Stimulated activated CD8-positive, alpha-beta memory T cell treated with anti-CD3 and anti-CD28 coated beads, Interleukin-4, amount 100 ng/mL, for 48 hours (primary cell): ENCODE data around the gene LMNTD2.

Experiments used
- DNase-seq: peaks from one replicate; pipeline ENCODE4 v3.0.0-alpha.2; 2020

LMNTD2 gene

DNA sequence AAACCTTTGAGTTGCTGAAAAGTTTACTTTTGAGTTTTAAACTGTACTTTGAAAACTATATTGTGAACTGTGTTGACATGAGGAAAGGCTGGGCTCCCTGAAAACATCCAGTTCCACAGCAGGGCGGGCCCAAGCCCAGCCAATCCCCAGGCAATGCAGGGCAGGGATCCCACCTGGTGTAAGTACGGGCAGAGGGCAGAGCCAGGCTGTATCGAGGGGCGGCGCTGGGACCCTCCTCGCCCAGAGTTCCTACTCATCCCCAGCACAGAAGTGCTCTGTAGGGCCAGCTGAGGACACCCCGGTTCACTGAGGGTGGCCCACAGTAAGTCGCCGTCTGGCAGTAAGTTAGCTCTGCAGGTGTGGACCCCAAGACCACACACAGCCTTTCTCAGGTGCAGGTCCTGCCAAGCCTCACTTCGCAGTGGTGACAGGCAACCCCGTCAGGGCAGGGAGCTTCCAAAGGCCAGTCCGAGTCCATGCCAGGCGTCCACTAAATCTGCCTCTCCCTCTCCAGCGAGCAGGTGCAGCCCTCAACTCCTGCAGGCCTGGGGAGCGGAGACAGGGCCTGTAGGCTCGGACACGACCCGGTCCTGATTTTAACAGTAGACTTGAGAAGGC lies 6.6 kb upstream of the LMNTD2 start:
- DNase-seq: no peak

DNA sequence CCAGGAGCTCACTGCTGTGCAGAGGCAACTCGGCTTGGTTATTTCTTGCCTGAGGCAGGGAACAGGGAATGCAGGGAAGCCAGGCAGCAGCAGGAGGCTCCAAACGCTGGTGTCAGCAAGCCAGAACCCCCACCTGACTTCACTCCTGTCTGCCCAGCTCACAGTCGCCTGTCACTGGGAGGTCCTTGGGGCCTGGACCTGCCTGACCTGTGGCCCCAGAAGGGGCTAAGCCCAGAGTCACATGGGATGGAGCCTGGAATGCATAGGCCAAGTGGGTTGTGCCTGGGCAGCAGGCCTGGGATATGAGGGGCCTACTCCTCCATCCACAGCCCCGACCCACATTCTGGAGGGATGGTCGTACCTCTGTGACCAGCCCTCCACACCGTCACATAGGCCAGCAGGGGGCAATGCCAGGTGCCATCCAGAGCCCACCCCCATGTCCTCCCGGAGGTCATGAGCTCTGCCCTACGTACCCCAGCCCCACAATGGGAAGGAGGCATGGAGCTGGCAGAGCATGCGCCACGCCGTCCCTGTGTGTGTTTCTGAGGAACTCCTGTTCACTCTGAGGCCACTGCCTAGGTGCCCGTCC lies 5.5 kb upstream of the LMNTD2 start:
- DNase-seq: no peak

DNA sequence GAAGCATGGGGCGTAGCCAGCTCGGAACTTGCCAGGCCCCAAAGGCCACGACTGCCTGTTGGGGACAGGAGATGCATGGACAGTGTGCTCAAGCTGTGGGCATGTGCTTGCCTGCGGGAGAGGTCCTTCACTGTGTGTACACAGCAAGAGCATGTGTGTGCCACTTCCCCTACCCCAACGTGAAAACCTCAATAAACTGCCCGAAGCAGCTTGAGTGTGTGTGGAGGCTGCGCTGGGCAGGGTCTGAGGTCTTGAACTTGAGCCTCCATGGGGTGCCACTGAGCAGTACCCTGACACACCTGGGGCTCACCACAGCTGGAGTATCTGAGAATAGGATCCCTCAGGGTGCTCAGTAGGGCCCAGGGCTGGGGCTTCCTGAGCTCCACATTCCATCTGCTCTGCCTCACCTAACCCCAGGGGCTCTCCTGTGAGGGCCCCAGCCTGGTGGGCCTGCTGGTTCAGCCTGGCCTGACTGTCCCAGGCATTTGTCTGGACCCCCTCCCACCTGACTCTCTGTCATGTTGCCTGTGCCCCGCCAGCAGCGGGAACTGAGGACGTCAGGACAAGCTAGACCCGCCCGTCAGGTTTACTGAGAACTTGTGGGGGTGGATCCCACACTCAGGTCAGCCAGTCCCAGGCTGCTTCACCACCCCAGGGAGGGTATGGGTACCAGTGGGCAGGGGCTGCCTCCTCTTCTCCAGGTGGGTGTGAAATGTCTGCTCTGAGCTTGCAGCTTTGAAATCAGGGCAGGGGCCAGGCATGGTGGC lies 3.5 kb upstream of the LMNTD2 start:
- DNase-seq: no peak

DNA sequence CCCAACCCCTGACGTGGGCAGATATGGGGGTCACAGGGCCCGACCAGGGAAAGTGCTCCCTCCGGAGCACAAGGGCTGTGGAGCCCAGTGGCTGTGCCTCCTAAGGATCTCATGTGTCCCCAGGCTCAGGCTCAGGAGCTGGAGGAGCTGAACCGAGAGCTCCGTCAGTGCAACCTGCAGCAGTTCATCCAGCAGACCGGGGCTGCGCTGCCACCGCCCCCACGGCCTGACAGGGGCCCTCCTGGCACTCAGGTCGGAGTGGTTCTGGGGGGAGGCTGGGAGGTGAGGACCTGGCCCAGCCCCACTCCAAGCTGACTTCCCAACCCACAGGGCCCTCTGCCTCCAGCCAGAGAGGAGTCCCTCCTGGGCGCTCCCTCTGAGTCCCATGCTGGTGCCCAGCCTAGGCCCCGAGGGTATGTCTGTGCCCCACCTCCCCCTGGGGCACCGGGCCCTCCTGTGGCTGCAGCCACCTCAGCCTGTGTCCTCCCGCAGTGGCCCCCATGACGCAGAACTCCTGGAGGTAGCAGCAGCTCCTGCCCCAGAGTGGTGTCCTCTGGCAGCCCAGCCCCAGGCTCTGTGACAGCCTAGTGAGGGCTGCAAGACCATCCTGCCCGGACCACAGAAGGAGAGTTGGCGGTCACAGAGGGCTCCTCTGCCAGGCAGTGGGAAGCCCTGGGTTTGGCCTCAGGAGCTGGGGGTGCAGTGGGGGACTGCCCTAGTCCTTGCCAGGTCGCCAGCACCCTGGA lies 2.7 kb upstream of the LMNTD2 start:
- no peak for DNase-seq

DNA sequence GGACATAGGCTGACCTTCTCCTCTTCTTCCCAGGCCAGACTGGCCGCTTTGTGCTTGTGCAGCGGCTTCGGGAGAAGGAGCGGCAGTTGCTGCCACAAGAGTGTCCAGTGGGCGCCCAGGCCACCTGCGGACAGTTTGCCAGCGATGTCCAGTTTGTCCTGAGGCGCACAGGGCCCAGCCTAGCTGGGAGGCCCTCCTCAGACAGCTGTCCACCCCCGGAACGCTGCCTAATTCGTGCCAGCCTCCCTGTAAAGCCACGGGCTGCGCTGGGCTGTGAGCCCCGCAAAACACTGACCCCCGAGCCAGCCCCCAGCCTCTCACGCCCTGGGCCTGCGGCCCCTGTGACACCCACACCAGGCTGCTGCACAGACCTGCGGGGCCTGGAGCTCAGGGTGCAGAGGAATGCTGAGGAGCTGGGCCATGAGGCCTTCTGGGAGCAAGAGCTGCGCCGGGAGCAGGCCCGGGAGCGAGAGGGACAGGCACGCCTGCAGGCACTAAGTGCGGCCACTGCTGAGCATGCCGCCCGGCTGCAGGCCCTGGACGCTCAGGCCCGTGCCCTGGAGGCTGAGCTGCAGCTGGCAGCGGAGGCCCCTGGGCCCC lies 1.6 kb upstream of the LMNTD2 start:
- no peak for DNase-seq

DNA sequence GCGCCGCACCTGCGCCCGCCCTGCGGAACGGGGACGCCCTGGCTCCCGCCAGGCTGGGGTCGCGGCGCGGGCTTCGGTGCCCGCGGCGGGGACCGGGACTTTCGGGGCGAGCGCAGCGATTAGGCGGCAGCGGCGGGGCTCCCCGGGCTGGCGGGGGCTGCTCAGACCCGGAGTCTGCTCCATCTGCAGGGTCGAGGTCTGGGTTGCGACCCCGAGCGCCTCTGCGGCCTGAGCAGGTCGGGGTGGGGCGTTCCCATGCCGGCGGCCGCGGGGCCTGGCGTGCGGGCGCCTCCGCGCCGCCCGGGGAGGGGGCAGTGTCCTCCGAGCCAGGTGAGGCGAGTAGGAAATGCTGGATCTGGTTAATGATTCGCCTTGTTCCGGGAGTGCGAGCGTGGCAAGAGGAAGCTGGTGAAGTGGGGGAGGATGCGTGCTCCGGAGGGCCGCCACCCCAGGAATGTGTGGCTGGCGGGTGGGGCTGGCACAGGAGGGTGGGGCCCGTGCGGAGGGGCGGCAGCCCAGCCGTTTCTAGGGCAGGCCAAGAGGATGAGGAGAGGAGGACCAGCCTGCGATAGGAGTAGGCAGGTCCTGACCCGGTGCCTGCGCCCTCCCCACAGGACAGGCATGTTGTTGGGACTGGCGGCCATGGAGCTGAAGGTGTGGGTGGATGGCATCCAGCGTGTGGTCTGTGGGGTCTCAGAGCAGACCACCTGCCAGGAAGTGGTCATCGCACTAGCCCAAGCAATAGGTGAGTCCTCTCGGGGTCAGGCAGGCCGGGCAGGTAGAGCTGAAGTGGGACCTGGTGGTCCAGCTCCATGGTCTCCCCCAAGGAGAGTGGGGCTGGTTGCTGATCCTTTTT lies 838 bp upstream of the LMNTD2 start:
- DNase-seq: no peak

DNA sequence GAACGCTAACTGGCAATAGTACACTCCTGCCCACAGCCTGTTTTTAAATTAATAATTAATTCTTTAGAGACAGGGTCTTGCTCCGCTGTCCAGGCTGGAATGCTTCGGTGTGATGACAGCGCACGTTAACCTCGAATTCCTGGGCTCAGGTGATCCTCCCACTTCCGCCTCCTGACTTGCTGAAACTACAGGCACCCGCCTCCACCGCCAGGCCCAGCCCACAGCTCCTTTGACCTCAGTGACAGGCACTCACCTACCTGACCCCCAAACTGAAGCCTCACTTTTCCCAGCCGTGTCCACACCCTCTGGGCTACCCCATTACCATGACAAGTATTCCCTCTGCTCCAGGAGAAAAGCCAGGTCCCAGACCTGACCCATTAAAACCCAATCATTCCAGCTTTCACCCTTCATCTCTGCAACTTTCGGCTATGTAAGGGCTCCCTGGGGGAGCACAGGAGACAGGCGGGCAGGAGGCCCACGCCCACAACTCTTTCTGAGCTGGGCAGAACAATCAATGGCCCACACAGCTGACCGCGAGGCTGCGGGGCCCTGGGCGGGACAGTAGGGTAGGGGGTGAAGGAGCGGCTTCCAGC lies 730 bp downstream of the LMNTD2 start:
- DNase-seq: no peak

DNA sequence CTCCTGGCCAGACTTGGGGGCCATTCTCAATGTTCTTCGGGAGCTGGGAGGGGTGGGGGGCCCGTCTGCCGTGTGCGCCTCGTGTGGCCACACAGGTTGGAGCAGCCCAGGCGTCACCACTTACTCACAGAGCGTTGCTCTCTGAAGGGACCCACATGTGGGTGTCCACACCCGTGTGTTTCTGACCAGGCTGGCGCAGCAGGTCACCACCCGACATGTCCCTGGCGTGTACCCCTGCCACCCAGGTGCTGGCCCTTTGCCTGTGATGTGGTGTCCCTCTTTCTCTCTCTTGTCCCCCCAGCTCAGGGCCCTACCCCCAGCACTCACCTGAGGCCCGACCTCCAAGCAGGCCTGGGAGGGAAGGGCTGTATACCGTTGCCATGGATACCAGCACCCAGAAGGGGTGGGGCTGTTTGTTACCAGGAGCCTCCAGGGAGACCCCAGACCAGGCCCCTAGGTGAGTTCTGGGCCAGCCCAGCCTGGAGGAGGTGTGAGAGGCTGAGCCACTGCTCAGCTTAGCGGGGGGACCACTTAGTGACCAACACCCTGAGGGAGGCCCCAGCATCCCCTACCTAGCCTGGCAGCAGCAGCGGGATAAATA lies 1.4 kb downstream of the LMNTD2 start:
- DNase-seq: no peak

DNA sequence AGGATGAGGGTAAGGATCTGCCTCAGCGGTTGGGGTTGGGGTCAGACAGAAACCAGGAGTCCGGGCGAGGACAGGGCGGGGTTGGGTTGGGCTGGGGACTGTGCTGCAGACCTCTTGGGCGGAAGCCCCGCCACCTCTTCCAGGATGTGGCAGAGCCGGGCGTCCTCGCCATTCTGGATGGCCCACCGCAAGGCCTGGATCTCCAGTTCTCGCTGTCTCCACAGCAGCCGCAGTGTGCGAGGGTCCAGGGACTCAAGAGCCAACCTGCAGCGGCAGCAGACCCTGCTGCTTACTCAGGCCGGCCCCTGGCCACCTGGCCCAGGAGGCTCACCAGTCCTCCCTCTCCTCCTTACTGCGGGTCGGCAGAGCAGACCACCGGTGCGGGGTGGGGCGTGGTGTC lies 2.0 kb downstream of the LMNTD2 start:
- no peak for DNase-seq

DNA sequence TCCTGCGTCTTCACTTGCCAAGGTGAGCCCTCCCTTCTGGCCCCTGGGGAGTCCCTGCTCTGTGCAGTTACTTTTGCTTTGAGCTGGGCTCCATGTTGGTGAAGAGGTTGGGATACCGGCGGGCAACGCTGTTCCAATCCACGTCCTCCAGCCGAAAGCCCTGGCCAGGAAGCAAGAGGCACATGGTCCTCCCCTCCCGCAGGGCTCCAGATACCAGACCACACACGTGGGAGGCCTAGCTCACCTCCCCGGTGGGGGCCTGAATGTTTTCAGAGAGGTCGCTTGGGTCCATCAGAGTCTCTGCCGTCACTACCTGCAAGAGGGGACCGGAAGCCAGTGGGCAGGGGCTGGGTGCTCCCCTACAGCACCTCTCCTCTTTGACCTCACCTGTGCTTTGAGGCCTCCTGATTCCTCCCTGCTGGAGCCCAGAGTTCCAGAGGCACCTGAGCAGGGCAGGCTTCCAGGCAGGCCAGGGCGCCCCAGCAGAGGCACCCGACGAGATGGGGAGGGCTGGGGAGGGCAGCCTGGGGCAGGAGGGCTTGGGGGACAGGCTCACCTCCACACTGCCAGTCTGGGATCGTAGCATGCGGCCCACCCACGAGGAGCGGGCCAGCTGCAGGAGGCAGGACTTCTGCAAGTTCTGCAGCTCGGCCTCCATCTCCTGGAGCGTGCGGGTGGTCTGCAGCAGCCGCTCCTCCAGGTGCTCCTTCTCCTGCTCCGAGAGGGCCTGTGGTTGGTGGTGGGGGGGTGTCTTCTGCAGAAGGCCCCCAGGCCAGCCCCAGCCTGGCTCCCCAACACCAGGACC lies 3.0 kb downstream of the LMNTD2 start:
- no peak for DNase-seq

DNA sequence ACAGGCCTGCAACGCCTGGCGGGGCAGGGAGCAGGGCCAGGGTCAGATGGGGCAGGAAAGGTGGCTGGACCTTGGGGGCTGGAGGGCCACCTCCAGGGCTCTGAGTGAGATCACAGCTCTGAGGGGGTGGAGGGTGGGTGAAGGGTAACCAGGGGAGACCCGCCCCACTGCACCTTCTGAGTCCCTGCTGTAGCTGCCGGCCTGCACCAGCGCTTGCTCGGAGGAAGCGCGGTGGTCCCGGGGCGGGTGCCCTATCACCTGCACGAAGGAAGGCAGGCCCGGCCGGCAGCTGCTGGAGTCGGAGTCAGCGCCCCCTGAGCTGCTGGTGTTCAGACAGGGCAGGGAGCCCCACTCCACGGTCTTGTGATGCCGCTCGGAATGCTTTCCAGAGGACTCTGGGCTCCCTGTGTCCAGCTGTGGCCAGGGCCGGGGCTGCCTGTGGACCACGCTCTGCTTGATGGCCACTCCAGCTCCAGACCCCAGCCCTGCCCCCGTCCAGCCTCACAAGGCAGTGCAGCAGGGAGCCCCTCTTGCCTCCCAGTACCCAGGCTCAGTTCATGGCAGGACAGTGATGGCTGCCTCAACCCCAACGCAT lies 3.8 kb downstream of the LMNTD2 start:
- no peak for DNase-seq

DNA sequence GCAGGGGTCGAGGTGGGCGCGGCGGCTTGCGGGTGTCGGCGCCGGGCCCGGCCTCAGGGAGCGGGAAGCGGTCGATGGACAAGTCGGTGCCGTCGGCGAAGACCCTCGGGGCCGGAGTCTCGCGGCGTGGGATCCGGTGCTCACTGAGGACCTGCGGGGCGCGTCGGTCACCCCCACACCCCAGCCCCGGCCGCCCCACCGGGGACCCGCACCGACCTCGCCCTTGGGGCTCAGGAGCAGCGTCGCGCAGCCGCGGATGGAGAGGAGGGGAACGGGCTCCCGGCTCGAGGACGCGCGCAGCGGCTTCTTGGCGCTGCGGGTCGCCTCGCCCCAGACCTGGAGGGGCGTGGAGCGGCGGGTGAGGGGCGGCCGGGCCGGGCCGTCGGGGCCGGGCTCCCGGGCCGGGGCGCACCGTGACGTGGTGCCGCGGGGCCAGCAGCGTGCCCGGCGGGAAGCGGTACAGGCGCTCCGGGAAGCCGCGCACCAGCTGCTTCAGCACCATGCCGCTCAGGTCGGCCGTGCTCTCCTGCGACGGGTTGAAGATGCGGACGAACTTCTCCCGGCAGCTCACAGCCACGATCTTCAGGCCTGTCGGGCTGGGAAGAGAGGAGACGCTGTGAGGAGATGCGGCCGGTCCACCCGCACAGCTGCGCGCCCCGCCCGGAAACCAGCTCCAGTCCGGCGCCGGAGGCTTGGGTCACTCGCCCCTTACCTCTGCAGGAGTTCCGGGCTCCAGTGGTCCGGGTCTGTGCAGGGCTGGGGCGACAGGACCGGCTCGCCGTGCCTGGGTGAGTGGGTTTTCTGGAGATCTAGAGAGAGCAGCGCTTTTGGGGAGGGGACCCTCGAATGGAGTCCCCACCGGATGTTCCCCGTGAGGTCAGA lies 4.5 kb downstream of the LMNTD2 start:
- DNase-seq: no peak

DNA sequence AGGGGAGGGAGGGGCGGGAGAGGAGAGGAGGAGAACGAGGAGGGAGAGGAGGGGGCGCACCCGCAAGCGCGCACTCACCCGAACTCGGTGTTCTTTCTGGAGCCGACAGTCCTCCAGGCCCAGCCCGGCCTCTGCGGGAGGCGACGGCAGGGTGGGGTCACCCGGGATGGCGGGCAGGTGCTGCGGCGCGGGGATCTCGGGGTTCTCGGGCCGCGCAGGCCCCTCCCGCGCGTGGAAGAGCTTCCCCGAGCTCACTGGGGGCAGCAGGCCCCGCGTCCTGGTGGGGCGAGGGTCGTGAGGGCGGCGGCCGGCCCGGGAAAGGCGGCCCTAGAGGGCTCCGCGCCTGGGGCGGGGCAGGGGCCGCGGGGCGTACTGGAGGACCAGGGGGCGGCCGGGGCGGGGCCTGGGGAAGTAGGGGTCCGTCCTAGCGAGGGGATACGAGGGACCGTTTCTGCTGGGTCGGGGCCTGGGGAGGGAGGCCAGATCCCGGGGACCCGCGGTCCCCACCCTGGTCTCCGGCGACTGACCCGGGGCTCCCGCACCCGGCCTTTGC lies 5.2 kb downstream of the LMNTD2 start:
- DNase-seq: no peak

DNA sequence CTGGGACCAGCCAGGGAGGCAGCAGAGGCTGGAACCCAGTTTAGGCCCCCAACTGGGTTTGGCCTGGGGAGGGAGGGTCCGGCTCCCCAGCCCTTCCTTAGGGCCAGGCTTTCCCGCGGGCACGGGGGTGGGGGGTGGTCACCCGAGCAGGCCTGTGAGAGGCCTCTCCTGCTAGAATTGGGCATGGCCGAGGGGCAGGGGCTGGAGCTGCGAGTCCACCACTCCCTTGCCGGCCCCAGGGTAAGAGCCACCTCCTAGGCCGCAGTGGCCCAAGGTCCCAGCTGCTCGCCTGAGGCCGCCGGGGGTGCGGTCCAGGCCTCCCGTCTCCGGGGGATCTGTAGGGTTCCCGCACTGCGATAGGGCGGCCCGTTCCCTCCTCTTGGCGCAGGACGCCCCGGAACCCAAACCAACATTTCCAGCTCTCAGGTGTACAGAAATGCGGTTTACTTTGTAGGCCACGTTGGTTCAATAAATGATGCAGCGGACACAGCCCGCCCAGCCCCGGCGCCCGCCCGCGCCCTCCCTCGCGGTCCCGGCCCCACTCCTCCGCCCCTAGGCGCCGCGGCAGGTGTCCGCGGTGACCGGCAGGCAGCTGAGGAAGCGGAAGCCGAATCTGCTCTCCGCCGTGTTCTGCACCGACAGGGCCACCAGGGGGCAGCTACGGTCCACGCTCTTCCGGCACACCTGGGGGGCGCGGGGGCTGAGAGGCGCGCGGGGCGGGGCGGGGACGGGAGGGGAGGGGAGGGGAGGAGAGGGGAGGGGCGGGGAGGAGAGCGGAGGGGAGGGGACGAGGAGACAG lies 5.9 kb downstream of the LMNTD2 start:
- peak; percentile 81 for DNase-seq

DNA sequence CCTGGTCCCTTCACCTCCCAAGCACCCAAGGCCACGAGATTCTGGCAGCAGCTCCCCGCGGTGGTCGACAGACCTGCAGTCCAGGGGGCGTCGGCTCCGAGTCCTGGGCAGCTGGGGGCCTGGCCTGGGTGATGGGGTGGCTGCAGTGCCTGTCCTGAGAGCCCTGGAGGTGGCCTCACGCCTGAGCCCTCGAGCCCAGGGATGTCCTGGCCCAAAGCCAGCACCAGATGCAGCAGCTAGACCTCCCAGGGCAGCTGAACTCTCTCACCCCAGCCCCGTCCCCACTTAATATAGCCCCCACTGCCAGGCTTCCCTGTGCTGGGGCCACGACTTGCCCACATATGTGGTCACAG lies 6.6 kb downstream of the LMNTD2 start:
- DNase-seq: no peak

DNA sequence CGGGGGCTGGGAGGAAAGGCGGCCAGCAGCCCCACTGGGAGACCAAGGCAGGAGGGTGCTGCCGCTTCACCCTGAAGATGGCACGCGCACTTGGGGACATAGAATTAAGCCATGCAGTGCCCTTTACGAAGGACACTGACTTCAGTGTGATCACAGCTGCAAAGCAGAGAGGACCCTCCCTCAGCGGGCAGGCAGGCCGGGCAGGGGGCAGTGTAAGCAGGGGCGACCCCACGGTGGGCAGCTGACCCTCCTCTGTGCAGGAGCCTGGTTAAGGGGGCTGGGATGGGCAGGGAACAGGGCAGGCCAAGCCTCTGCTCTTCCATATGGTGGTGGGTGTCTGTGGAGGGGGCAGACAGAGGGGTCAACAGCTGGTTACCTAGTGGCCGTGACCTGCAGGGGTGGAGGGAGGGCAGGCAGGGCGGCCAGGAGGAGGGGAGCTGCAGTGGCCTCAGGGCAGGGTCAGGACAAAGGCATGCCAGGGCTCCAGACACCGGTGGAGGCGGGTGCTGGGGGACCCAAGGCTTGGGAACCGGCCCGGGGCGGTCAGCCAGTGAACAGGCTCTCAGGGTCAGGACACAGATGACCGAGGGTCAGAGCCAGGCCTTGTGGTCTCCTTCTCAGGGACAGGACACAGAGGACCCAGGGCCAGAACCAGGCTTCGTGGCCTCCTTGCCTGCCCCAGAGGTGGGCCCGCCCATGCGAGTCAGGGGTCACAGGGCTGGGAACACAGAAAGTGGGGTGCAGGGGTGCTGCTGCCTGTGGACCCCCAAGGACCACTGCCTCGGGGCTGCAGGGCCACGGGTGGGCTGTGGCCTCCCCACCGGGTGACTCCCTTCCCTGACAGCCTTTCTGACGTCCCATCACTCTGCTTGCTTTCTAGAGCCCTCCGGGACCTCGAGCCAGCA lies 7.2 kb downstream of the LMNTD2 start:
- DNase-seq: no peak

DNA sequence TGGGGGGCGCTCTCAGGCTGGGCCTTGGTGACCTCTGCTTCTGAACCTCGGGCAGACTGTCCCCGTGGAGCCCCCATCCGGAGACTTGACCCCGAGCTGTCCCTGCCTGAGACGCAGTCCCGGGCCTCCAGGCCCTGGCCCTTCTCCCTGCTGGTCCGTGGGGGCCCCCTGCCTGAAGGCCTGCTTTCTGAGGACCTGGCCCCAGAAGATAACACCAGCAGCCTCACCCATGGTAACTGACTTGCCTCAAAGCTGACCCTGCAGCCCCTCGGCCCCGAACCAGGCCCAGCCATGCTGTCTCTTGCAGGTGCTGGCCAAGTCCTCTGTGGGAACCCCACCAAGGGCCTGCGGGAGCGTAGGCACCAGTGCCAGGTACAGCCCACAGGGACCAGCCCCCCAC lies 8.9 kb downstream of the LMNTD2 start:
- DNase-seq: no peak
